Measurements from ENCODE around the gene LCMT1.

- TF ChIP-seq EZH2 (IDR thresholded peaks at IDR 0.05; ENCODE audit: low read length, unreplicated experiment) (no peak), CTCF (conservative IDR thresholded peaks at IDR 0.05; ENCODE audit: low read depth, low read length) (no peak), EZH2phosphoT487 (IDR thresholded peaks at IDR 0.05; ENCODE audit: borderline replicate concordance, low read length) (no peak)
Measured at GRCh38 chr16:25210758-25211157, 99.2 kb downstream of the LCMT1 start.
